BLaER1 (cell line): ENCODE results near the gene RBM23.
"Not testable (repeated sequence)": the region's sequence is repeated elsewhere in the genome, so short reads cannot be mapped to it uniquely, and the experiment has no call there.

Experiments
- H3K27ac ChIP-seq: shearing (Covaris generic); formaldehyde crosslinking; 2 replicates; pipeline ENCODE4 v1.8.1; 2022
- H3K27me3 ChIP-seq: shearing (Covaris generic); formaldehyde crosslinking; 2 replicates; pipeline ENCODE4 v1.8.1; 2022
- H3K36me3 ChIP-seq: shearing (Covaris generic); formaldehyde crosslinking; 2 replicates; pipeline ENCODE4 v1.8.1; 2022
- H3K4me1 ChIP-seq: shearing (Covaris generic); formaldehyde crosslinking; 2 replicates; pipeline ENCODE4 v1.8.1; 2022
- H3K4me2 ChIP-seq: shearing (Covaris generic); formaldehyde crosslinking; 2 replicates; pipeline ENCODE4 v1.8.1; 2022
- H3K4me3 ChIP-seq: shearing (Covaris generic); formaldehyde crosslinking; 2 replicates; pipeline ENCODE4 v1.8.1; 2022
- H3K9ac ChIP-seq: shearing (Covaris generic); formaldehyde crosslinking; 2 replicates; pipeline ENCODE4 v1.8.1; 2022
- H3K9me3 ChIP-seq: shearing (Covaris generic); formaldehyde crosslinking; 2 replicates; pipeline ENCODE4 v1.8.1; 2022
- H4K20me1 ChIP-seq: shearing (Covaris generic); formaldehyde crosslinking; 2 replicates; pipeline ENCODE4 v1.8.1; 2022
- Cebpa-rat ChIP-seq: shearing (Covaris generic); IDR thresholded peaks from 2 replicates; pipeline ENCODE4 v1.8.1; 2022

RBM23 gene

GRCh38 chr14:22918804-22919600, at the start of gene RBM23:
Gene RBM23, minus strand, starts transcription at chr14:22919149.
- peak within 1 kb of the TSS; percentile 95 for H3K4me3 ChIP-seq
- peak within 1 kb of the TSS; percentile 95 for H3K4me2 ChIP-seq
- TF ChIP-seq Cebpa-rat: peak; percentile 52; the same call in 1 of the 2 replicates
- no peaks in the 10 kb centered on the region for H3K9me3 ChIP-seq
- peak within 1 kb of the TSS; percentile 96 for H3K27ac ChIP-seq
- H3K4me1 ChIP-seq: peaks cover 49% of the 10 kb centered on the region
- peak within 1 kb of the TSS; percentile 96 for H3K9ac ChIP-seq
- no peaks in the 10 kb centered on the region for H4K20me1 ChIP-seq
- H3K27me3 ChIP-seq: no peaks in the 10 kb centered on the region
- peaks cover 48% of the 10 kb centered on the region for H3K36me3 ChIP-seq

- Histone ChIP-seq H3K4me1 (no peaks in the 10 kb centered on the region), H3K9me3 (no peaks in the 10 kb centered on the region), H3K27me3 (no peaks in the 10 kb centered on the region), H3K36me3 (peaks cover 17% of the 10 kb centered on the region), H3K4me3 (no peak overlapping the region), H3K9ac (no peak overlapping the region), H3K4me2 (no peak overlapping the region), H3K27ac (no peak overlapping the region), H4K20me1 (no peaks in the 10 kb centered on the region)
- no peak for TF ChIP-seq Cebpa-rat
Observed at GRCh38 chr14:22966783-22967269, 47.9 kb upstream of the RBM23 start.

- H3K27ac ChIP-seq, H3K9me3 ChIP-seq, H3K4me1 ChIP-seq, H3K4me2 ChIP-seq, H3K27me3 ChIP-seq, H4K20me1 ChIP-seq, H3K4me3 ChIP-seq, H3K9ac ChIP-seq: not testable (repeated sequence)
- peaks cover 17% of the 10 kb centered on the region for H3K36me3 ChIP-seq
Observed at GRCh38 chr14:22965916-22966782, 47.2 kb upstream of the RBM23 start.

GRCh38 chr14:22962061-22962676, 43.2 kb upstream of the RBM23 start:
- Histone ChIP-seq H3K36me3 (no peaks in the 10 kb centered on the region), H3K4me1 (peaks cover 7% of the 10 kb centered on the region), H3K27me3 (no peaks in the 10 kb centered on the region), H3K4me3 (no peak overlapping the region), H3K27ac (no peak overlapping the region), H3K4me2 (no peak overlapping the region), H3K9ac (no peak overlapping the region), H4K20me1 (no peaks in the 10 kb centered on the region), H3K9me3 (no peaks in the 10 kb centered on the region)
- no peak for TF ChIP-seq Cebpa-rat

GRCh38 chr14:22955702-22956569, 37.0 kb upstream of the RBM23 start:
- H3K4me3 ChIP-seq: peak overlapping the region; percentile 82
- peaks cover 21% of the 10 kb centered on the region for H3K4me1 ChIP-seq
- no peaks in the 10 kb centered on the region for H3K9me3 ChIP-seq
- no peaks in the 10 kb centered on the region for H3K27me3 ChIP-seq
- peak overlapping the region; percentile 83 for H3K4me2 ChIP-seq
- peak overlapping the region; percentile 93 for H3K27ac ChIP-seq
- peak overlapping the region; percentile 91 for H3K9ac ChIP-seq
- no peaks in the 10 kb centered on the region for H4K20me1 ChIP-seq
- no peak for TF ChIP-seq Cebpa-rat
- peaks cover 38% of the 10 kb centered on the region for H3K36me3 ChIP-seq

GRCh38 chr14:22952418-22952817, 33.5 kb upstream of the RBM23 start:
- no peaks in the 10 kb centered on the region for H3K9me3 ChIP-seq
- no peaks in the 10 kb centered on the region for H4K20me1 ChIP-seq
- no peak overlapping the region for H3K4me3 ChIP-seq
- H3K27me3 ChIP-seq: no peaks in the 10 kb centered on the region
- H3K9ac ChIP-seq: no peak overlapping the region
- peaks cover 16% of the 10 kb centered on the region for H3K4me1 ChIP-seq
- H3K4me2 ChIP-seq: no peak overlapping the region
- peaks cover 71% of the 10 kb centered on the region for H3K36me3 ChIP-seq
- H3K27ac ChIP-seq: no peak overlapping the region
- no peak for TF ChIP-seq Cebpa-rat

- H3K27me3 ChIP-seq, H3K9me3 ChIP-seq, H3K4me2 ChIP-seq, H3K9ac ChIP-seq, H4K20me1 ChIP-seq, H3K4me3 ChIP-seq, H3K27ac ChIP-seq: not testable (repeated sequence)
- H3K4me1 ChIP-seq: peaks cover 14% of the 10 kb centered on the region
- peaks cover 77% of the 10 kb centered on the region for H3K36me3 ChIP-seq
Observed at GRCh38 chr14:22951795-22952194, 32.8 kb upstream of the RBM23 start.

GRCh38 chr14:22945642-22946041, 26.7 kb upstream of the RBM23 start:
- H3K27ac ChIP-seq: no peak overlapping the region
- peaks cover 90% of the 10 kb centered on the region for H3K36me3 ChIP-seq
- no peaks in the 10 kb centered on the region for H3K9me3 ChIP-seq
- no peak for TF ChIP-seq Cebpa-rat
- no peaks in the 10 kb centered on the region for H4K20me1 ChIP-seq
- H3K4me1 ChIP-seq: no peaks in the 10 kb centered on the region
- no peak overlapping the region for H3K9ac ChIP-seq
- H3K27me3 ChIP-seq: no peaks in the 10 kb centered on the region
- no peak overlapping the region for H3K4me3 ChIP-seq
- no peak overlapping the region for H3K4me2 ChIP-seq

GRCh38 chr14:22939684-22940083, 20.7 kb upstream of the RBM23 start:
- Histone ChIP-seq H3K36me3 (peaks cover 65% of the 10 kb centered on the region), H3K27ac (no peak overlapping the region), H3K4me1 (peaks cover 2% of the 10 kb centered on the region), H3K4me2 (no peak overlapping the region), H3K27me3 (no peaks in the 10 kb centered on the region), H3K9me3 (no peaks in the 10 kb centered on the region), H4K20me1 (no peaks in the 10 kb centered on the region), H3K4me3 (no peak overlapping the region), H3K9ac (no peak overlapping the region)
- TF ChIP-seq Cebpa-rat: no peak
